GM23248 (cell line): ENCODE results near the gene BAIAP2L2. TPM values are rescaled to one million over a fixed set of nuclear protein-coding genes. Genes with fewer than 3 reads are reported as not detected.

Source experiments
- DNase-seq: peaks from one replicate; pipeline ENCODE4 v3.0.0-alpha.2; 2015
- H2AFZ ChIP-seq: fragments of 200-600 bp; sonication (generic); 2 replicates; pipeline ENCODE4 v1.6.1; 2016; ENCODE audit warnings: antibody characterized with exemption
- H3F3A ChIP-seq: fragments of 200-600 bp; sonication (generic); 2 replicates; pipeline ENCODE4 v1.6.1; 2016; ENCODE audit warnings: mild to moderate bottlenecking, antibody characterized with exemption, mixed run types; ENCODE audit not compliant: insufficient read depth
- H3K27ac ChIP-seq: fragments of 200-600 bp; sonication (generic); 2 replicates; pipeline ENCODE4 v1.5.1; 2016; ENCODE audit warnings: mild to moderate bottlenecking
- H3K27me3 ChIP-seq: fragments of 200-600 bp; sonication (generic); replicated peaks from 2 replicates; pipeline ENCODE4 v1.6.1; 2016; ENCODE audit warnings: mild to moderate bottlenecking; ENCODE audit not compliant: insufficient read depth
- H3K36me3 ChIP-seq: fragments of 200-600 bp; sonication (generic); 2 replicates; pipeline ENCODE4 v1.6.1; 2016; ENCODE audit warnings: low read depth, mild to moderate bottlenecking
- H3K4me1 ChIP-seq: fragments of 200-600 bp; sonication (generic); 2 replicates; pipeline ENCODE4 v1.6.1; 2016; ENCODE audit warnings: mild to moderate bottlenecking; ENCODE audit not compliant: insufficient read depth
- H3K4me2 ChIP-seq: fragments of 200-600 bp; sonication (generic); one replicate; pipeline ENCODE4 v1.6.1; 2016; ENCODE audit warnings: mild to moderate bottlenecking; ENCODE audit not compliant: unreplicated experiment
- H3K4me3 ChIP-seq: fragments of 200-600 bp; sonication (generic); 2 replicates; pipeline ENCODE4 v1.5.1; 2016; ENCODE audit warnings: mild to moderate bottlenecking
- H3K79me2 ChIP-seq: fragments of 200-600 bp; sonication (generic); 2 replicates; pipeline ENCODE4 v1.6.1; 2016; ENCODE audit warnings: mild to moderate bottlenecking; ENCODE audit not compliant: insufficient read depth
- H3K9ac ChIP-seq: fragments of 200-600 bp; sonication (generic); 2 replicates; pipeline ENCODE4 v1.6.1; 2016; ENCODE audit warnings: mild to moderate bottlenecking
- H3K9me2 ChIP-seq: fragments of 200-600 bp; sonication (generic); 2 replicates; pipeline ENCODE4 v1.6.1; 2016; ENCODE audit warnings: mixed run types, mild to moderate bottlenecking, moderate library complexity; ENCODE audit not compliant: insufficient read depth
- H3K9me3 ChIP-seq: fragments of 200-600 bp; sonication (generic); one replicate; pipeline ENCODE4 v1.6.1; 2017; ENCODE audit warnings: low read depth
- H4K20me1 ChIP-seq: fragments of 200-600 bp; sonication (generic); 2 replicates; pipeline ENCODE4 v1.6.0; 2016; ENCODE audit not compliant: insufficient read depth
- EZH2 ChIP-seq: fragments of 200-600 bp; sonication (generic); IDR thresholded peaks from 2 replicates; pipeline ENCODE4 v1.6.1; 2018; ENCODE audit warnings: antibody characterized with exemption, mild to moderate bottlenecking; ENCODE audit not compliant: insufficient read depth, poor library complexity, severe bottlenecking
- EZH2phosphoT487 ChIP-seq: fragments of 200-600 bp; sonication (generic); IDR thresholded peaks from 2 replicates; pipeline ENCODE4 v1.6.1; 2018; ENCODE audit warnings: antibody characterized with exemption, moderate library complexity, mild to moderate bottlenecking, low read depth; ENCODE audit not compliant: insufficient read depth
- WGBS, 2 experiments: methylation state at CpG; one replicate each; pipeline ENCODE4 v1.1.6; 2015 to 2017; ENCODE audit warnings: low lambda C conversion rate in 2 of 2, low coverage in 1 of 2; ENCODE audit errors: missing lambda C conversion rate in 2 of 2; 5-methylcytosine and 5-hydroxymethylcytosine counted together
- in situ Hi-C: fragments of 300-500 bp; cut with MboI; formaldehyde crosslinking; loops from 2 replicates; pipeline ENCODE4 v1.15.0; 2020
- polyA plus RNA-seq: library from polyadenylated mRNA; unstranded; fragments of >200 nt; fragmentation: Nextera tagmentation; extraction: Ambion mirVana; gene quantifications from 2 replicates; pipeline ENCODE4 v1.2.1, GENCODE V29; 2016
- total RNA-seq: library from RNA; depleted of rRNA; stranded (reverse); fragments of >200 nt; shearing (Covaris generic); gene quantifications from 2 replicates; pipeline ENCODE4 v1.2.3, GENCODE V29; 2014

The BAIAP2L2 gene
- total and polyA plus RNA-seq, 2 experiments from 2014 or later, result 12.6 to 13.4 TPM

DNA sequence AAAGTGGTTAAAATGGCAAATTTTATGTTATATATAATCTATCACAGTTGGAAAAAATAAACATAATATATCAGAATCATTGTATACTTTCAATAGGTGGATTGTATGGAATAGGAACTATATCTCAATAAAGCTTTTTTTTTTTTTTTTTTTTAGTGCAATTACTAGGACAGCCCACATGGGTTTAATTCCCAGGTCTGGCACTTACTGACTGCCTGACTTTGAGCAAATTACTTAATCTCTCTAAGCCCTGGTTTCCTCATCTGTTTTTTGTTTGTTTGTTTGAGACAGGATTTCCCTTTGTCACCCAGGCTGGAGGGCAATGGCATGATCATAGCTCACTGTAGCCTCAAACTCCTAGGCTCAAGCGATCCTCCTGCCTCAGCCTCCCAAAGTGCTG is 26.1 kb upstream of the BAIAP2L2 start:
- 86 to 100% methylated on average over 1 of the region's 1 CpG for WGBS, 2 experiments
- Histone ChIP-seq H3K4me3 (no peak overlapping the region), H3K9me3 (no peaks in the 10 kb centered on the region), H3K9me2 (no peaks in the 10 kb centered on the region), H3K9ac (no peak overlapping the region), H2AFZ (no peak overlapping the region), H4K20me1 (no peaks in the 10 kb centered on the region), H3K27me3 (no peaks in the 10 kb centered on the region), H3K4me1 (peaks cover 11% of the 10 kb centered on the region), H3K4me2 (no peak overlapping the region), H3K27ac (no peak overlapping the region), H3K36me3 (no peaks in the 10 kb centered on the region), H3F3A (peaks cover 4% of the 10 kb centered on the region; the same call in 1 of the 2 replicates), H3K79me2 (no peaks in the 10 kb centered on the region)
- in situ Hi-C loops, result no loop called here
- TF ChIP-seq EZH2, result no peak
- DNase-seq, result peak; percentile 51

DNA sequence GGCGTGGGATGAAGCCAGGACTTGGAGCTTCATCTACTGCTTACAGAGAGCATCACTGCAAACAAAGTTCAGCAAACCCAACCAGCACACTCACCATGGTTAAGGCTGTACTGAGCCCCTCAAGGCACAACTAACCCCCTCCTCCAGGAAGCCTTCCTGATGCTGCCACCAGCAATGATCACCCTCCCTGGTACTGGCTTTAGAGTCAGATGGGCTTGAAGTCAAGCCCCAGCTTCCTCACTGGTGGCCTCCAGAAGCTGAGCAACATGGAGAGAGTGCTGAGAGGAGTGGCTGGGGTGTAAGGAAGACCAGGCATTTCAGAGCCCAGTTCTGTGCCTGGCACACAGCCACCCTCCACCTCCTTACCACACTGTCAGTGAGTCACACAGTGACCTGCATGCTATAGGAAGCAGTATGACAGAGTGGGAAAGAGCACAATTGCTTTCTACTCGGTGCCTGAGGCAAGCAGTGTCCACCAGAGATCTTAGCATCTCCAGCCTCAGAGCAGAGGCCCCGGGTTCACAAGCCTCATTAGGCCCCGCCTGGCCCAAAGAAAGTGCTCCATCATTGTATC is 24.7 kb upstream of the BAIAP2L2 start:
- peak; percentile 91 for DNase-seq
- Histone ChIP-seq H3K36me3 (no peaks in the 10 kb centered on the region), H3K27ac (peak overlapping the region; percentile 18; the same call in 1 of the 2 replicates), H2AFZ (no peak overlapping the region), H4K20me1 (no peaks in the 10 kb centered on the region), H3K4me2 (peak overlapping the region; percentile 21), H3F3A (peaks cover 4% of the 10 kb centered on the region; the same call in 1 of the 2 replicates), H3K4me1 (peaks cover 11% of the 10 kb centered on the region), H3K4me3 (no peak overlapping the region), H3K9me2 (no peaks in the 10 kb centered on the region), H3K79me2 (no peaks in the 10 kb centered on the region), H3K9me3 (no peaks in the 10 kb centered on the region), H3K27me3 (no peaks in the 10 kb centered on the region), H3K9ac (peak overlapping the region; percentile 36; the same call in 1 of the 2 replicates)
- in situ Hi-C loops, result no loop called here
- no peak for TF ChIP-seq EZH2
- 60 to 68% methylated on average over 4 of the region's 4 CpGs for WGBS, 2 experiments

DNA sequence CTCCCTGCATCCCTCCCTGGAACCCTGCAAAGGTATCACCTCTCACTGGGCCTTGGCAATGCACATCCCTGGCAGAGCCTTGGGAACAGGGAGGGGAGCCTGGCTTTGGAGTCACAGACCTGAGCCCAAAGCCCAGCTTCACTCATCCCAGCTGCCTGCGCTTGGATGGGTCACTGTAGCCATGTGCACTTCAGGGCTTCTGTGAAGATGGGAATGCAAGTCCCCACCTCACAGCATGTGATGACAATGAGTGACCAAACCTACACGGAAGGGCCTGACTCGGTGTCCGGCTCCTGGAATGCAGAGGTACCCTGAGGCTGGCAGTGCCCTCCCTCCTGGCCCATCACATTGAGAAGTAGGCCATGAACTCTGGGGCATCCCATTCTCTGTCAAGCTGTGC is 22.8 kb upstream of the BAIAP2L2 start:
- Histone ChIP-seq H3K4me3 (no peak overlapping the region), H3K79me2 (no peaks in the 10 kb centered on the region), H3K9ac (no peak overlapping the region), H3K4me2 (no peak overlapping the region), H3K9me3 (no peaks in the 10 kb centered on the region), H3K27me3 (no peaks in the 10 kb centered on the region), H2AFZ (no peak overlapping the region), H4K20me1 (no peaks in the 10 kb centered on the region), H3F3A (peaks cover 4% of the 10 kb centered on the region; the same call in 1 of the 2 replicates), H3K4me1 (peaks cover 11% of the 10 kb centered on the region), H3K36me3 (no peaks in the 10 kb centered on the region), H3K9me2 (no peaks in the 10 kb centered on the region), H3K27ac (no peak overlapping the region)
- in situ Hi-C loops, result no loop called here
- DNase-seq, result no peak
- no peak for TF ChIP-seq EZH2phosphoT487
- no peak for TF ChIP-seq EZH2
- WGBS, 2 experiments, result 95 to 96% methylated on average over 4 of the region's 4 CpGs

DNA sequence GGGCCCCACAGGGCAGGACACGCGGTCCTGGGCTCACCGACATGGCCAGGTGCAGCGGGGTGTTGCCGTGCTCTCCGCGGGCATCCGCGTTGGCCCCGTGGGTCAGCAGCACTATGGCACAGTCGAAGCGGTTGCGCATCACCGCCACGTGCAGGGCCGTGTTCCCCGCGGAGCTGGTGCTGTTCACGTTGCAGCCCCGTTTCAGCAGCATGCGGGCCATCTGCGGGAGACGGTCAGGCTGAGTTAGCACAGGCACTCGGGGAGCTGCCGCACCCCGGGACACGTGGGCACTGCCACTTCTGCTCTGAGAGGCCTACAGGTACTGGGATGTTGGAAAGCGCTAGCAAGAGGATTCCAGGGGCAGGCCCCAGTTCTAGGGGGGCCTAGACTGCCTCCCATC is 22.3 kb upstream of the BAIAP2L2 start:
- no peaks in the 10 kb centered on the region for H3K36me3 ChIP-seq

More for the DNA sequence above, 22.3 kb upstream of the BAIAP2L2 start:
- H3K9me2 ChIP-seq, result no peaks in the 10 kb centered on the region
- DNase-seq, result no peak
- no peak overlapping the region for H3K9ac ChIP-seq
- H3K4me3 ChIP-seq, result no peak overlapping the region
- in situ Hi-C loops, result no loop called here
- TF ChIP-seq EZH2 (no peak), EZH2phosphoT487 (no peak)
- no peaks in the 10 kb centered on the region for H3K9me3 ChIP-seq
- H3K27me3 ChIP-seq, result no peaks in the 10 kb centered on the region
- WGBS, 2 experiments, result 93 to 94% methylated on average over 21 to 28 of the region's 28 CpGs
- no peak overlapping the region for H3K27ac ChIP-seq
- H3K79me2 ChIP-seq, result no peaks in the 10 kb centered on the region
- no peak overlapping the region for H3K4me2 ChIP-seq
- peaks cover 11% of the 10 kb centered on the region for H3K4me1 ChIP-seq
- peaks cover 4% of the 10 kb centered on the region; the same call in 1 of the 2 replicates for H3F3A ChIP-seq
- H2AFZ ChIP-seq, result no peak overlapping the region
- H4K20me1 ChIP-seq, result no peaks in the 10 kb centered on the region
